ENCODE results near the gene PSMD6. TPM values are rescaled to one million over a fixed set of nuclear protein-coding genes. Genes with fewer than 3 reads are reported as not detected.
A peak's percentile ranks its signal among the peaks of the same experiment; 100 is the strongest.

Gene PSMD6
- total and polyA plus RNA-seq, 10 of the 15 experiments (the other 5 are each of a cell fraction or from before 2014, with no cell fraction given), result 68.7 to 199 (median 106) TPM

DNA sequence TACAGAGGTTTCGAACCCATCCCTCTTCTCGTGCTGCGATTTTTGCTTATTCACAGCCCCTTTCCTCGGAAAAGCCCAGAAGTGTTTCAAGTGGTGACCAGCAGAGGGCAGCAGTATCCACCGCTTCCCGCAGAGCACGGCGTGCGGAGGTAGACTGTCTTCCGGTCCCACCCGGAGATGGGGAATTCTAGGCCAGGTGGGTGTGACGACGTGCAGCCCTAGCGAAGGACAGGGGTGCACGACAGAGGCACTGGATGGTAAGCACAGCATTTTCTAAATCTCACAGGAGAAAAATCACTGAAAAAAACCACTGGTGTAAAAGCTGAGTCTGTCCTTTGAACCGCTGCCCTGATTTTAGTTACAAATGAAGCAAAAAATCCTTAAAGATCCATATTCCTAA lies 7.4 kb upstream of the PSMD6 start (continued):
- TF ChIP-seq, protein P1, sequence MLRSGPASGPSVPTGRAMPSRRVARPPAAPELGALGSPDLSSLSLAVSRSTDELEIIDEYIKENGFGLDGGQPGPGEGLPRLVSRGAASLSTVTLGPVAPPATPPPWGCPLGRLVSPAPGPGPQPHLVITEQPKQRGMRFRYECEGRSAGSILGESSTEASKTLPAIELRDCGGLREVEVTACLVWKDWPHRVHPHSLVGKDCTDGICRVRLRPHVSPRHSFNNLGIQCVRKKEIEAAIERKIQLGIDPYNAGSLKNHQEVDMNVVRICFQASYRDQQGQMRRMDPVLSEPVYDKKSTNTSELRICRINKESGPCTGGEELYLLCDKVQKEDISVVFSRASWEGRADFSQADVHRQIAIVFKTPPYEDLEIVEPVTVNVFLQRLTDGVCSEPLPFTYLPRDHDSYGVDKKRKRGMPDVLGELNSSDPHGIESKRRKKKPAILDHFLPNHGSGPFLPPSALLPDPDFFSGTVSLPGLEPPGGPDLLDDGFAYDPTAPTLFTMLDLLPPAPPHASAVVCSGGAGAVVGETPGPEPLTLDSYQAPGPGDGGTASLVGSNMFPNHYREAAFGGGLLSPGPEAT (IDR thresholded peaks at IDR 0.05; ENCODE audit: low read depth), result peak; percentile 51; the same call in 1 of the 2 replicates
- TF ChIP-seq RELA (IDR thresholded peaks at IDR 0.05; ENCODE audit: borderline replicate concordance, partially characterized antibody), result peak; percentile 61
- TF ChIP-seq, protein P2, sequence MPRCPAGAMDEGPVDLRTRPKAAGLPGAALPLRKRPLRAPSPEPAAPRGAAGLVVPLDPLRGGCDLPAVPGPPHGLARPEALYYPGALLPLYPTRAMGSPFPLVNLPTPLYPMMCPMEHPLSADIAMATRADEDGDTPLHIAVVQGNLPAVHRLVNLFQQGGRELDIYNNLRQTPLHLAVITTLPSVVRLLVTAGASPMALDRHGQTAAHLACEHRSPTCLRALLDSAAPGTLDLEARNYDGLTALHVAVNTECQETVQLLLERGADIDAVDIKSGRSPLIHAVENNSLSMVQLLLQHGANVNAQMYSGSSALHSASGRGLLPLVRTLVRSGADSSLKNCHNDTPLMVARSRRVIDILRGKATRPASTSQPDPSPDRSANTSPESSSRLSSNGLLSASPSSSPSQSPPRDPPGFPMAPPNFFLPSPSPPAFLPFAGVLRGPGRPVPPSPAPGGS (IDR thresholded peaks at IDR 0.05; ENCODE audit: borderline replicate concordance, insufficient read depth, low read depth, low read length, poor library complexity, severe bottlenecking), result no peak
- TF ChIP-seq, protein P3, sequence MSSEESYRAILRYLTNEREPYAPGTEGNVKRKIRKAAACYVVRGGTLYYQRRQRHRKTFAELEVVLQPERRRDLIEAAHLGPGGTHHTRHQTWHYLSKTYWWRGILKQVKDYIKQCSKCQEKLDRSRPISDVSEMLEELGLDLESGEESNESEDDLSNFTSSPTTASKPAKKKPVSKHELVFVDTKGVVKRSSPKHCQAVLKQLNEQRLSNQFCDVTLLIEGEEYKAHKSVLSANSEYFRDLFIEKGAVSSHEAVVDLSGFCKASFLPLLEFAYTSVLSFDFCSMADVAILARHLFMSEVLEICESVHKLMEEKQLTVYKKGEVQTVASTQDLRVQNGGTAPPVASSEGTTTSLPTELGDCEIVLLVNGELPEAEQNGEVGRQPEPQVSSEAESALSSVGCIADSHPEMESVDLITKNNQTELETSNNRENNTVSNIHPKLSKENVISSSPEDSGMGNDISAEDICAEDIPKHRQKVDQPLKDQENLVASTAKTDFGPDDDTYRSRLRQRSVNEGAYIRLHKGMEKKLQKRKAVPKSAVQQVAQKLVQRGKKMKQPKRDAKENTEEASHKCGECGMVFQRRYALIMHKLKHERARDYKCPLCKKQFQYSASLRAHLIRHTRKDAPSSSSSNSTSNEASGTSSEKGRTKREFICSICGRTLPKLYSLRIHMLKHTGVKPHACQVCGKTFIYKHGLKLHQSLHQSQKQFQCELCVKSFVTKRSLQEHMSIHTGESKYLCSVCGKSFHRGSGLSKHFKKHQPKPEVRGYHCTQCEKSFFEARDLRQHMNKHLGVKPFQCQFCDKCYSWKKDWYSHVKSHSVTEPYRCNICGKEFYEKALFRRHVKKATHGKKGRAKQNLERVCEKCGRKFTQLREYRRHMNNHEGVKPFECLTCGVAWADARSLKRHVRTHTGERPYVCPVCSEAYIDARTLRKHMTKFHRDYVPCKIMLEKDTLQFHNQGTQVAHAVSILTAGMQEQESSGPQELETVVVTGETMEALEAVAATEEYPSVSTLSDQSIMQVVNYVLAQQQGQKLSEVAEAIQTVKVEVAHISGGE (CRISPR knock-in tag; IDR thresholded peaks at IDR 0.05), result no peak
- TF ChIP-seq, protein P4, sequence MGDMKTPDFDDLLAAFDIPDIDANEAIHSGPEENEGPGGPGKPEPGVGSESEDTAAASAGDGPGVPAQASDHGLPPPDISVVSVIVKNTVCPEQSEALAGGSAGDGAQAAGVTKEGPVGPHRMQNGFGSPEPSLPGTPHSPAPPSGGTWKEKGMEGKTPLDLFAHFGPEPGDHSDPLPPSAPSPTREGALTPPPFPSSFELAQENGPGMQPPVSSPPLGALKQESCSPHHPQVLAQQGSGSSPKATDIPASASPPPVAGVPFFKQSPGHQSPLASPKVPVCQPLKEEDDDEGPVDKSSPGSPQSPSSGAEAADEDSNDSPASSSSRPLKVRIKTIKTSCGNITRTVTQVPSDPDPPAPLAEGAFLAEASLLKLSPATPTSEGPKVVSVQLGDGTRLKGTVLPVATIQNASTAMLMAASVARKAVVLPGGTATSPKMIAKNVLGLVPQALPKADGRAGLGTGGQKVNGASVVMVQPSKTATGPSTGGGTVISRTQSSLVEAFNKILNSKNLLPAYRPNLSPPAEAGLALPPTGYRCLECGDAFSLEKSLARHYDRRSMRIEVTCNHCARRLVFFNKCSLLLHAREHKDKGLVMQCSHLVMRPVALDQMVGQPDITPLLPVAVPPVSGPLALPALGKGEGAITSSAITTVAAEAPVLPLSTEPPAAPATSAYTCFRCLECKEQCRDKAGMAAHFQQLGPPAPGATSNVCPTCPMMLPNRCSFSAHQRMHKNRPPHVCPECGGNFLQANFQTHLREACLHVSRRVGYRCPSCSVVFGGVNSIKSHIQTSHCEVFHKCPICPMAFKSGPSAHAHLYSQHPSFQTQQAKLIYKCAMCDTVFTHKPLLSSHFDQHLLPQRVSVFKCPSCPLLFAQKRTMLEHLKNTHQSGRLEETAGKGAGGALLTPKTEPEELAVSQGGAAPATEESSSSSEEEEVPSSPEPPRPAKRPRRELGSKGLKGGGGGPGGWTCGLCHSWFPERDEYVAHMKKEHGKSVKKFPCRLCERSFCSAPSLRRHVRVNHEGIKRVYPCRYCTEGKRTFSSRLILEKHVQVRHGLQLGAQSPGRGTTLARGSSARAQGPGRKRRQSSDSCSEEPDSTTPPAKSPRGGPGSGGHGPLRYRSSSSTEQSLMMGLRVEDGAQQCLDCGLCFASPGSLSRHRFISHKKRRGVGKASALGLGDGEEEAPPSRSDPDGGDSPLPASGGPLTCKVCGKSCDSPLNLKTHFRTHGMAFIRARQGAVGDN (IDR thresholded peaks at IDR 0.05), result peak; percentile 79
- TF ChIP-seq IKZF1 (conservative IDR thresholded peaks at IDR 0.05), result peak; percentile 75
- TF ChIP-seq HDAC2 (IDR thresholded peaks at IDR 0.05), result no peak
- peak; percentile 69 for TF ChIP-seq YY1 (IDR thresholded peaks at IDR 0.05; ENCODE audit: low read depth, low read length)
- no peak for TF ChIP-seq SP1 (IDR thresholded peaks at IDR 0.05; ENCODE audit: low read depth, low read length)
- 0 out of 2 replicates have a peak, but pooled peaks have one; percentile 47 for TF ChIP-seq ZNF207 (IDR thresholded peaks at IDR 0.05; ENCODE audit: borderline replicate concordance)
- peak; percentile 76; the same call in 1 of the 2 replicates for TF ChIP-seq NFXL1 (IDR thresholded peaks at IDR 0.05; ENCODE audit: borderline replicate concordance)
- TF ChIP-seq MEF2B (IDR thresholded peaks at IDR 0.05; ENCODE audit: partially characterized antibody, poor library complexity, severe bottlenecking), result no peak
- no peak for TF ChIP-seq SREBF1 (IDR thresholded peaks at IDR 0.05; ENCODE audit: low read length)
- 0 out of 2 replicates have a peak, but pooled peaks have one; percentile 11 for TF ChIP-seq NKRF (conservative IDR thresholded peaks at IDR 0.05)
- peak; percentile 63 for TF ChIP-seq RUNX3 (IDR thresholded peaks at IDR 0.05; ENCODE audit: low read length)
- TF ChIP-seq NBN (IDR thresholded peaks at IDR 0.05), result peak; percentile 61; the same call in 1 of the 2 replicates
- peak in 1 of 2 experiments; percentile 22; a peak in 2 of 4 replicates for TF ChIP-seq ETV6 (conservative IDR thresholded peaks at IDR 0.05 in 1 of 2, IDR thresholded peaks at IDR 0.05 in 1 of 2; ENCODE audit: borderline replicate concordance in 1 of 2, low read depth in 1 of 2)
- TF ChIP-seq ZNF24 (IDR thresholded peaks at IDR 0.05), result peak; percentile 24; the same call in 1 of the 2 replicates
